ENCODE measurements around the gene TIMM13. TPM values are rescaled to one million over a fixed set of nuclear protein-coding genes. Genes with fewer than 3 reads are reported as not detected.
A peak's percentile ranks its signal among the peaks of the same experiment; 100 is the strongest.
"Not testable (repeated sequence)": the region's sequence is repeated elsewhere in the genome, so short reads cannot be mapped to it uniquely, and the experiment has no call there.

TIMM13 gene
- total and polyA plus RNA-seq, 8 donors = 37.7 to 71.8 (median 48.2) TPM

GRCh38 chr19:2409352-2409912 is 18.0 kb downstream of the TIMM13 start:
- Histone ChIP-seq H3K4me1 (no peaks in the 10 kb centered on the region), H3K27me3 (no peaks in the 10 kb centered on the region), H3K4me3 (no peak overlapping the region), H3K36me3 (no peaks in the 10 kb centered on the region), H3K27ac (no peak overlapping the region), H3K9me3 (no peaks in the 10 kb centered on the region)
- DNase-seq (no peak), FAIRE-seq (no peak), ATAC-seq (no peak)
- 79 to 81% methylated on average over 7 of the region's 7 CpGs for WGBS, 2 donors
- intact Hi-C loops (cut with DNase I) = no loop called here
- no peak for TF ChIP-seq CTCF (IDR thresholded peaks at IDR 0.05)

DNA sequence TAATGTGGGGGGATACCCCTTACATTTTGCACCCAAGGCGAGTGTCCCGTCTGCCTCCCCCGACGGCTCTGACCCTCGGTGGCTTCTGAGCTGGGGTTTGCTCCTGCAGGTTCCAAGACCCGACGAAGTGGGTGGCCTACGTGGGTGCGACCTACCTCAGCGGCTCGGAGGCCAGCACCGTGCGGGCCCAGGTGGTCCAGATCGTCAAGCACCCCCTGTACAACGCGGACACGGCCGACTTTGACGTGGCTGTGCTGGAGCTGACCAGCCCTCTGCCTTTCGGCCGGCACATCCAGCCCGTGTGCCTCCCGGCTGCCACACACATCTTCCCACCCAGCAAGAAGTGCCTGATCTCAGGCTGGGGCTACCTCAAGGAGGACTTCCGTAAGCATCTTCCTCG is 19.1 kb downstream of the TIMM13 start:
- Histone ChIP-seq H3K27me3 (no peaks in the 10 kb centered on the region), H3K4me3 (no peak overlapping the region), H3K9me3 (no peaks in the 10 kb centered on the region), H3K4me1 (no peaks in the 10 kb centered on the region), H3K36me3 (no peaks in the 10 kb centered on the region), H3K27ac (no peak overlapping the region)
- TF ChIP-seq CTCF (IDR thresholded peaks at IDR 0.05) = no peak
- WGBS, 2 donors = 79 to 80% methylated on average over 25 of the region's 25 CpGs
- intact Hi-C loops (cut with DNase I) = no loop called here
- DNase-seq (peak in 1 of 6 donors; percentile 51), FAIRE-seq (no peak), ATAC-seq (no peak)

GRCh38 chr19:2399582-2399981 is 27.8 kb downstream of the TIMM13 start:
- FAIRE-seq (no peak), ATAC-seq (no peak), DNase-seq (no peak)
- Histone ChIP-seq H3K9me3 (no peaks in the 10 kb centered on the region), H3K27ac (no peak overlapping the region), H3K27me3 (no peaks in the 10 kb centered on the region), H3K4me3 (no peak overlapping the region), H3K36me3 (no peaks in the 10 kb centered on the region), H3K4me1 (no peaks in the 10 kb centered on the region)
- no peak for TF ChIP-seq CTCF (IDR thresholded peaks at IDR 0.05)
- intact Hi-C loops (cut with DNase I) = no loop called here
- 93 to 94% methylated on average over 4 of the region's 4 CpGs for WGBS, 2 donors

- no peaks in the 10 kb centered on the region for H3K36me3 ChIP-seq
- 80 to 85% methylated on average over 14 of the region's 14 CpGs for WGBS, 2 donors
- ATAC-seq (no peak), DNase-seq (no peak), FAIRE-seq (no peak)
- no peak overlapping the region for H3K4me3 ChIP-seq
- H3K27ac ChIP-seq = no peak overlapping the region
- H3K9me3 ChIP-seq = no peaks in the 10 kb centered on the region
- TF ChIP-seq CTCF (IDR thresholded peaks at IDR 0.05) = no peak
- H3K4me1 ChIP-seq = no peaks in the 10 kb centered on the region
- intact Hi-C loops (cut with DNase I) = no loop called here
- H3K27me3 ChIP-seq = no peaks in the 10 kb centered on the region
These were observed 28.6 kb downstream of the TIMM13 start for GRCh38 chr19:2398735-2399305.

- H3K36me3 ChIP-seq; H3K27ac ChIP-seq; H3K4me1 ChIP-seq; DNase-seq; H3K4me3 ChIP-seq; H3K9me3 ChIP-seq; ATAC-seq; FAIRE-seq; intact Hi-C loops (cut with DNase I); H3K27me3 ChIP-seq: not testable (repeated sequence)
- WGBS, 2 donors = 81 to 91% methylated on average over 7 of the region's 7 CpGs
These were observed 30.2 kb downstream of the TIMM13 start for GRCh38 chr19:2397173-2397572.

DNA sequence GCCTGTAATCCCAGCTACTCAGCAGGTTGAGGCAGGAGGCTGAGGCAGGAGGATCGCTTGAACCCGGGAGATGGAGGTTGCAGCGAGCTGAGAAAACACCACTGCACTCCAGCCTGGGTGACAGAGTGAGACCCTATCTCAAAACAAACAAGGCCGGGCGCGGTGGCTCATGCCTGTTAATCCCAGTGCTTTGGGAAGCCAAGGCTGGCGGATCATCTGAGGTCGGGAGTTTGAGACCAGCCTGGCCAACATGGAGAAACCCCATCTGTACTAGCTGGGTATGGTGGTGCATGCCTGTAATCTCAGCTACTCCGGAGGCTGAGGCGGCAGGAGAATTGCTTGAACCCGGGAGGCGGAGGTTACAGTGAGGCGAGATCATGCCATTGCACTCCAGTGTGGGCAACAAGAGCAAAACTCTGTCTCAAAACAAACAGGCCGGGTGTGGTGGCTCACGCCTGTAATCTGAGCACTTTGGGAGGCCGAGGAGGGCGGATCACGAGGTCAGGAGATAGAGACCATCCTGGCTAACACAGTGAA is 32.0 kb downstream of the TIMM13 start:
- FAIRE-seq; H3K36me3 ChIP-seq; H3K27ac ChIP-seq; DNase-seq; H3K4me3 ChIP-seq; intact Hi-C loops (cut with DNase I); H3K9me3 ChIP-seq; H3K4me1 ChIP-seq; H3K27me3 ChIP-seq; ATAC-seq: not testable (repeated sequence)
- WGBS, 2 donors = 81 to 86% methylated on average over 18 of the region's 18 CpGs

Data from pancreas (tissue), 10 donors.